Keratinocyte (primary cell): ENCODE data around the gene ECEL1. TPM values are rescaled to one million over a fixed set of nuclear protein-coding genes. Genes with fewer than 3 reads are reported as not detected.

Experiments used
- DNase-seq: peaks from one replicate; pipeline ENCODE4 v3.0.0-alpha.2; 2011; ENCODE audit warnings: low read depth, missing footprints, low spot score
- FAIRE-seq: peaks from 2 replicates; lab custom pipeline; 2011; peaks lifted over from hg19 to GRCh38; lab: Jason Lieb, UNC
- H2AFZ ChIP-seq: 2 replicates; pipeline ENCODE4 v1.6.0; 2012; ENCODE audit warnings: low read length, control low read depth, inconsistent platforms; ENCODE audit not compliant: control insufficient read depth
- H3K27ac ChIP-seq: 2 replicates; pipeline ENCODE4 v1.5.1; 2011; ENCODE audit warnings: low read length; ENCODE audit not compliant: control insufficient read depth, insufficient read depth
- H3K27me3 ChIP-seq: 3 replicates; pipeline ENCODE4 v1.6.0; 2011; ENCODE audit warnings: low read length; ENCODE audit not compliant: control insufficient read depth, insufficient read depth; ENCODE audit errors: extremely low read depth
- H3K36me3 ChIP-seq, 2 experiments: 2 replicates in 1 of 2; 3 replicates in 1 of 2; pipeline ENCODE4 v1.5.1; 2011; ENCODE audit warnings: low read length in 2 of 2, mild to moderate bottlenecking in 1 of 2; ENCODE audit not compliant: control insufficient read depth in 2 of 2, insufficient read depth in 2 of 2; ENCODE audit errors: extremely low read depth in 1 of 2
- H3K4me1 ChIP-seq: 3 replicates; pipeline ENCODE4 v1.5.1; 2011; ENCODE audit warnings: low read length; ENCODE audit not compliant: control insufficient read depth, insufficient read depth; ENCODE audit errors: extremely low read depth
- H3K4me2 ChIP-seq: 3 replicates; pipeline ENCODE4 v1.6.0; 2011; ENCODE audit warnings: low read depth, low read length; ENCODE audit not compliant: control insufficient read depth, insufficient read depth; ENCODE audit errors: extremely low read depth
- H3K4me3 ChIP-seq, 3 experiments: fragments of 200-600 bp in 1 of 3; sonication (generic) in 1 of 3; 2 replicates in 2 of 3; 3 replicates in 1 of 3; pipeline ENCODE4 v1.5.1; 2011 to 2016; ENCODE audit warnings: low read length in 3 of 3, mild to moderate bottlenecking in 3 of 3, control low read depth in 2 of 3, inconsistent platforms in 1 of 3, low read depth in 1 of 3, mixed read lengths in 1 of 3, mixed run types in 1 of 3, moderate library complexity in 1 of 3; ENCODE audit not compliant: control insufficient read depth in 2 of 3, insufficient read depth in 2 of 3; ENCODE audit errors: extremely low read depth in 1 of 3
- H3K79me2 ChIP-seq: 2 replicates; pipeline ENCODE4 v1.6.0; 2012; ENCODE audit warnings: low read length; ENCODE audit not compliant: control insufficient read depth, insufficient read depth
- H3K9ac ChIP-seq: 3 replicates; pipeline ENCODE4 v1.6.0; 2011; ENCODE audit warnings: low read length; ENCODE audit not compliant: control insufficient read depth, insufficient read depth; ENCODE audit errors: extremely low read depth
- H3K9me1 ChIP-seq: 3 replicates; pipeline ENCODE4 v1.6.0; 2011; ENCODE audit warnings: low read length; ENCODE audit not compliant: control insufficient read depth, insufficient read depth; ENCODE audit errors: extremely low read depth
- H3K9me3 ChIP-seq: 2 replicates; pipeline ENCODE4 v1.5.1; 2012; ENCODE audit warnings: low read depth, low read length; ENCODE audit not compliant: control insufficient read depth
- H4K20me1 ChIP-seq: 3 replicates; pipeline ENCODE4 v1.6.0; 2011; ENCODE audit warnings: low read length; ENCODE audit not compliant: control insufficient read depth, insufficient read depth; ENCODE audit errors: extremely low read depth
- CTCF ChIP-seq, 3 experiments: IDR thresholded peaks in 1 of 3; conservative IDR thresholded peaks in 1 of 3; optimal IDR thresholded peaks in 1 of 3; 2 replicates in 2 of 3; 3 replicates in 1 of 3; pipeline versions ENCODE3 to v1.5.1; 2011; ENCODE audit warnings: low read length in 3 of 3, mild to moderate bottlenecking in 3 of 3, moderate library complexity in 2 of 3, control low read depth in 1 of 3, inconsistent platforms in 1 of 3; ENCODE audit not compliant: insufficient read depth in 2 of 3; ENCODE audit errors: extremely low read depth in 1 of 3
- EZH2 ChIP-seq: IDR thresholded peaks from one replicate; pipeline ENCODE4 v1.6.1; 2012; ENCODE audit warnings: inconsistent platforms, mild to moderate bottlenecking, low read length, moderate library complexity
- dilution Hi-C: fragments of 300-500 bp; cut with MboI; formaldehyde crosslinking; loops from one replicate; pipeline ENCODE4 v1.7.0; 2020; ENCODE audit warnings: low sequenced_read_pairs; ENCODE audit not compliant: extremely low pct_ligation_motif_present
- polyA plus RNA-seq, 5 experiments: library from polyadenylated mRNA; depleted of rRNA in 3 of 5; stranded (reverse) in 3 of 5; stranded (forward) in 1 of 5; unstranded in 1 of 5; fragments of >200 nt; gene quantifications; 1 replicate in 1 of 5; 2 replicates in 3 of 5; 3 replicates in 1 of 5; pipeline versions ENCODE4 v1.2.1 to v1.2.3, GENCODE V29; 2011 to 2012; ENCODE audit warnings: missing spikeins in 2 of 5, low read depth in 1 of 5, low replicate concordance in 1 of 5

Gene ECEL1
- polyA plus RNA-seq, 1 donor (not counting 4 experiments of a cell fraction or from before 2014, with no cell fraction given), result not detected

- Histone ChIP-seq H3K4me1 (no peaks in the 10 kb centered on the region), H3K9ac (no peak overlapping the region), H3K27me3 (peaks cover 20% of the 10 kb centered on the region), H3K4me2 (no peak overlapping the region), H3K27ac (no peak overlapping the region), H3K79me2 (no peaks in the 10 kb centered on the region), H3K4me3 (no peak overlapping the region), H3K9me3 (no peaks in the 10 kb centered on the region), H3K9me1 (no peaks in the 10 kb centered on the region), H3K36me3 (no peaks in the 10 kb centered on the region), H2AFZ (no peak overlapping the region), H4K20me1 (no peaks in the 10 kb centered on the region)
- no peak for TF ChIP-seq CTCF (optimal IDR thresholded peaks at IDR 0.05 in 1 of 3, IDR thresholded peaks at IDR 0.05 in 1 of 3, conservative IDR thresholded peaks at IDR 0.05 in 1 of 3; ENCODE audit: extremely low read depth in 1 of 3, insufficient read depth in 2 of 3, low read length in 3 of 3)
- no peak for TF ChIP-seq EZH2
- DNase-seq (no peak), FAIRE-seq (no peak)
- dilution Hi-C loops, result no loop called here
Observed at GRCh38 chr2:232476791-232477190, 10.8 kb downstream of the ECEL1 start.

GRCh38 chr2:232476045-232476444, 11.6 kb downstream of the ECEL1 start:
- no peak for DNase-seq
- no peak overlapping the region for H3K4me2 ChIP-seq
- no peaks in the 10 kb centered on the region for H3K79me2 ChIP-seq
- no peaks in the 10 kb centered on the region for H3K4me1 ChIP-seq
- no peaks in the 10 kb centered on the region for H3K9me3 ChIP-seq
- H3K27me3 ChIP-seq, result peaks cover 20% of the 10 kb centered on the region
- no peaks in the 10 kb centered on the region for H3K36me3 ChIP-seq
- no peaks in the 10 kb centered on the region for H4K20me1 ChIP-seq
- no peak overlapping the region for H3K4me3 ChIP-seq
- H3K27ac ChIP-seq, result no peak overlapping the region
- H2AFZ ChIP-seq, result no peak overlapping the region
- TF ChIP-seq EZH2 (no peak), CTCF (optimal IDR thresholded peaks at IDR 0.05 in 1 of 3, IDR thresholded peaks at IDR 0.05 in 1 of 3, conservative IDR thresholded peaks at IDR 0.05 in 1 of 3; ENCODE audit: extremely low read depth in 1 of 3, insufficient read depth in 2 of 3, low read length in 3 of 3) (no peak)
- dilution Hi-C loops, result no loop called here
- H3K9ac ChIP-seq, result no peak overlapping the region
- no peaks in the 10 kb centered on the region for H3K9me1 ChIP-seq
- no peak for FAIRE-seq
